Loucy (cell line): ENCODE measurements around the gene KLF2.

Source experiments
- CTCF ChIP-seq: fragments of 200-600 bp; sonication (generic); conservative IDR thresholded peaks from 2 replicates; pipeline ENCODE4 v1.5.1; 2014; ENCODE audit warnings: mild to moderate bottlenecking, antibody characterized with exemption, low read length
- EZH2phosphoT487 ChIP-seq: fragments of 200-600 bp; IDR thresholded peaks from 2 replicates; pipeline ENCODE4 v1.6.1; 2018; ENCODE audit warnings: antibody characterized with exemption, mild to moderate bottlenecking, moderate library complexity, borderline replicate concordance

- TF ChIP-seq CTCF = no peak
- TF ChIP-seq EZH2phosphoT487 = no peak
These were observed 31.2 kb upstream of the KLF2 start for GRCh38 chr19:16293118-16294091.
